ENCODE measurements around the gene PGLYRP3.
"Not testable (repeated sequence)": the region's sequence is repeated elsewhere in the genome, so short reads cannot be mapped to it uniquely, and the experiment has no call there.

PGLYRP3 gene

DNA sequence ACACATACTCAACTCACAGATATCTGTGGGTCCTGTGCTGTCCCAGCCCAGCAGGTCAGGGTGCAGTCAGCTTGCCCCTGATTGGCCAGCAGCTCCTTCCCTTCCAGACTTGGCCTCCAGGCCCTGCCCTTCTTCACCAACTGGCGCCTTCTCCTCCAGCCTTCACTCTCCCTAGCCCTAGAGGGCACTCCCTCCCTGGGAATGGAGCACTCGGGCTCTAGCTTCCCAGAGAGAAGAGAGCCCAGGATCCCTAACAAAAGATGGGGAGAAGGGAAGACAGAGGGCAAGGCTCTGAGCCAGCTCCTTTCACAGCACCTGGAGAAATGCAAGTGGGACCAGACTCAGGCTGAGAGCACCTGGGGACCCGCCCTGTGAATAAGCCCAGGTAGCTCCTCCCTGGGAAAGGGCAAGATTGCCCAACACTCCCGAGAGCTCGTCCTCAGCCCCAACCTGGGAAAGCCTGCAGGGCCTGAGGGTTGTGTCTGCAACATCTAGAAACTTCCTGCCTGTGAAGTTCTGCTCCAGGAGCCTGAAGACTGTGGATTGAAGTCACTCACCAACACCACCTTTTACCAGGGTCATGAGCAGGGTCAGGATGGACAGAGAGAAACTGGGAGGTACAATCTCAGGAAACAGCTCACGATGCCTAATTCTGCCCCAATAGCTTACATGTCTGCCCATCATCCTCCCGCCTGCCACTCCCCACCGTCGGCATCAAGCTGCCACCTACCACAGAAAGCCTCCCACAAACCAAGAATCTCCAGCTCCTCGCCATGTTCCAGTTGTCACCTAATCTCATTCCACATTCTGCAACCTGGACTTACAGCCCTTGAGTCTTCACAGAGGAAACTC, 36.0 kb upstream of the PGLYRP3 start, which contains the start of gene PGLYRP4:
TSS of gene PGLYRP4 (minus strand) at position 331 of the 852 bp plus-strand sequence. CDS start 909 bp downstream, outside the sequence.
- no peak for DNase-seq (ENCODE audit: low read depth in 2 of 3, low spot score in 1 of 3)

DNA sequence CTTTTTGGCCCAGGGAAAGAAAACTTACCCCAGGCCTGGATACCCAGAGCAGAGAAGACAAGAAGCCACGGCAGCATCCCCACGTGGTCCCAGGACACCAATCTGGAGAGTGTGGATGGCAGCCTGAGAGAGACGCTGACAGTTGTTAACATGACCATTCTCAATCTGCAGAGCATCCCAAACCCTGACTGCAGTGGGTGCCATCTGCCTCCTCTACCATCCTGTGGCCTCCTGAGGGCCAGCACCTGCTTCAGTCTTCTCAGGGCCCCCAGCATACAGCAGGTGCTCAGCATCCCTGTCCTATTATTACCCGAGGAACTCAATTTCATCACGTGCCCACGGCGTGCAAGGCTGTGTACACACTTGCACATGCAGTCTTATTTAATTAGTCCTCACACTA, 35.1 kb upstream of the PGLYRP3 start:
- no peak for DNase-seq (ENCODE audit: low read depth in 2 of 3, low spot score in 1 of 3)

DNA sequence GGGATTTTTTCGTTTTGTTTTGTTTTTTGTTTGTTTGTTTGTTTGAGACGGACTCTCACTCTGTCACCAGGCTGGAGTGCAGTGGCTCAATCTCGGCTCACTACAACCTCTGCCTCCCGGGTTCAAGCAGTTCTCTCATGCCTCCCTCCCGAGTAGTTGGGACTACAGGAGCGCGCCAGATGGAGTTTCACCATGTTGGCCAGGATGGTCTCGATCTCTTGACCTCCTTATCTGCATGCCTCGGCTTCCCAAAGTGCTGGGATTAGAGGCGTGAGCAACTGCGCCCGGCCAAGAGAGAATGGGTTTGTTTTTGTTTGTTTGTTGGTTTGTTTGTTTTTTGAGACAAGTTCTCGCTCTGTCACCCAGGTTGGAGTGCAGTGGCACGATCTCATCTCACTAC, 34.3 kb upstream of the PGLYRP3 start:
- not testable (repeated sequence) for DNase-seq (ENCODE audit: low read depth in 2 of 3, low spot score in 1 of 3)

DNA sequence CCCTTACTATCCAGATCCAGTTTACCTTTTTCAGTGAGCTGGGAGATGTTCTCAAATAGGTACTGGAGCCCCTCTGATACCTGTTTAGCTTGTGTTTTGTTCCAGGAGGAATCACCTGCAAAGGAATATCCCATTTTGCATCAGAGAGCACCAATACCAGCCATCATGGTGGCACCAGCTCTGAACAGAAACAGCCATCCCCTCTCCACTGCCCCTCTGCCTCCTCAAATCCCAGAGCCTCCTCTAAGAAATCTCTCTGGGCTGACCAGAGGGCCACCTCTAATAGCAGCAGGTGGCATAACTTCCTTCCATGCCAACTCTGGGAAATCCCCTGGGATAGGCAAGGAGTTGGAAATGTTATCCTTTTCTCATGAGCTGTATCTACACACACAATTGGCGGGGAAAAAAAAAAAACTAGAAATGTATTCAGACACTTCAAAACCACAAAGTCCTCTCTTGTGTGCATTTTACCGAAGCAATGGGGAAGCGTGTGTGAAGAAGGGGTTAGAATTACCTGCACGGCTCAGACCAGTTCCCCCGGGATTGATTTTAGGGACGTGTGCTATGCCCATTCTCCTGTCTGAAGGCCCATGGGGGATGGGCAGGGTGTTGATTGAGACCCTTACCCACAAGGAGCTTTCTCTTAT, 33.4 kb upstream of the PGLYRP3 start:
- no peak for DNase-seq (ENCODE audit: low read depth in 2 of 3, low spot score in 1 of 3)

DNA sequence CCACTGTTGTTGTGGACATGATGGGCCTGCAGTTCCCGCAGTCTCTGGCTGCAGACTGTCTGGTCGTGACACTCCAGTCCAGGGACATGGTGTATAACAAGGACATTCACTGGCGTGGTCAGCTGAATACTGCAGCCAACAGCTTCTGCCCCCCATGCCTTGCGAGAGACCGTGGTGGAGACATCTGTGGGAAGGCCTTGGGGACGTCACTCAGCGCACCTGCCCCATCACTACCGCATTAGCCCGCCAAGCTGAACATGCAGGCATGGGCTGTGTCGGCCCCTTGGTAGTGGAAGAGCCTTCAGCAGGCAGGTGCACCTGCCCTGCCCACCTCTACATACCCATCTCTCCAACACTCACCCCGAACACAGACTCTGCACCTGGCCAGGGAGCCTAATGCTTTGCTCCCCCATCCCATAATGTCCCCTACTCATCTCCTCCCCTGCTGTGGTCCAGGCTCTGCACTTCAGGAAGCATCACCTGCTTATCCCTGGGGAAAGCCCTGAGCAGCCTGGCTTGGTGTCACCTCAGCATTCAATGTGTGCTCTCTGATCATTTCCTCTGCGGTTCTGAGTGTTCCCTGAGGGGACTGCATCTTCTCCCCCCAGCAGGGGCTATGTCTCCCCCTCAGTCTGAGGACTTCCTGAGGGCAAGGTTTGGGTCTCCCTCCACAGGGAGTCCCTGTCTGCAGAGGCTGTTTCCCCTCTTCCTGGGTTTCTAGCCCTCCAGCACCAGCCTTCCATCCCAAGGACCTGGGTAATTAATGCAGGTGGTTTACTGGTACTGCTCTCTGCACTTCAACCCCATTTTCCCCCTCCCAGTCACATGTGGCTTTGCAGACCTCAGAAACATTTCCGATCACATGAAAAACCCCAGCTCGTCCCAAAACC, 32.7 kb upstream of the PGLYRP3 start:
- no peak for DNase-seq (ENCODE audit: low read depth in 2 of 3, low spot score in 1 of 3)

DNA sequence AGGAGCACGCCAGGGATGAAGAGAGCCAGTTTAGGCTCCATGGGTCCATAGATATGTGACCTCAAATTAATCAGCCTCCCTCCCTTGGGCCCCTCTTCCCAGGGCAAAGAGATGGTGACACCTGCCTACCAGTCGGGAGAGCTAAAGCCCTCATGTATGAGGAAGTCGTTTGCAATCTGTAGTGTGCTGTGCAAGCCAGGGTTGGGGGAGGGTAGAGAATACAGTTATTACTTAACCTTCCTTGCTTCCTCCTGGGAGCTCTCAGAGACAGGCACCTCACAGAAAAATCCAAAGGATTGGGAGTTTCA, 31.9 kb upstream of the PGLYRP3 start:
- DNase-seq (ENCODE audit: low read depth in 2 of 3, low spot score in 1 of 3): no peak

DNA sequence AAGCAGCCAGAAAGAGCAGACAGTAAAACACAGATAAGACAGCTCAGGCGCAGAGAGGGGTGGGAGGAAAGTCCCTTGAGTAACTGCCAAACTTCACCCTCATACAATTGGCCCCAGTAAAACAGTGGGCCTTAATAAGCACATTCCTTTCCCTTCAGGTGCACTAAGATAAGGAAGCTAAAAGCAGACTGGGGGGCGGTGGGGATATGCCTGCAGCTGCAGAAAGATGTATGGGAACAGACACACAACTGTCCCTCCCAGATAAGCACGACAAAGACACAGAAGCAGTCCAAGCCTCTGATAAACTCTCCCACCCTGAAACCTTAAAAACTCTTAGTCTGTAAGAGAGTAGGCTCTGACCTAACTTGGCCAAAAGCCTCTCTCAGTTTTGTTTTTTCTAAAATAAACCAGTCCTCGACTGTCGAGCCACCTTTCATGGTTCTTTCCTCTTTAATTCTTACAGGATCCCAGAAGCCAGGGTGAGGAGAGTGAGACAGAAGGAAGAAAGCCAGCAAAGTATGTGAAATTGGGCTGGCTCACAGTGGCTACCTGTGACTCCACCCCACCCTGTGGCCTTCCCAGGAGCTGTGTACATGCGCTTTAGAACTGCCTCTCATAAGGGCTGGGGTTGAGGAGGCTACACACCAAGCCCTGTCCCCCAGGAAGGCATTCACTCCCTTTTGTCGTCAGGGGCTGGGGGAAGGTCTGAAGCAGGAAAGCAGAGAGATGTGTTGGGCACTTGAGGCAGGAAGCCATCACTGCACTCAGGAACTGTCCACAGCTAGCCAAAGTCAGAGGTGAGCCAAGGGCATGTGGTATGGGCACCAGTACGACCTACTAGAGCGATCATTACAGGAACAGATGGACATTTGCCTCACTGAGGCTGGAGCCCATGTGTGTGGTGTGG, 31.3 kb upstream of the PGLYRP3 start:
- no peak for DNase-seq (ENCODE audit: low read depth in 2 of 3, low spot score in 1 of 3)

DNA sequence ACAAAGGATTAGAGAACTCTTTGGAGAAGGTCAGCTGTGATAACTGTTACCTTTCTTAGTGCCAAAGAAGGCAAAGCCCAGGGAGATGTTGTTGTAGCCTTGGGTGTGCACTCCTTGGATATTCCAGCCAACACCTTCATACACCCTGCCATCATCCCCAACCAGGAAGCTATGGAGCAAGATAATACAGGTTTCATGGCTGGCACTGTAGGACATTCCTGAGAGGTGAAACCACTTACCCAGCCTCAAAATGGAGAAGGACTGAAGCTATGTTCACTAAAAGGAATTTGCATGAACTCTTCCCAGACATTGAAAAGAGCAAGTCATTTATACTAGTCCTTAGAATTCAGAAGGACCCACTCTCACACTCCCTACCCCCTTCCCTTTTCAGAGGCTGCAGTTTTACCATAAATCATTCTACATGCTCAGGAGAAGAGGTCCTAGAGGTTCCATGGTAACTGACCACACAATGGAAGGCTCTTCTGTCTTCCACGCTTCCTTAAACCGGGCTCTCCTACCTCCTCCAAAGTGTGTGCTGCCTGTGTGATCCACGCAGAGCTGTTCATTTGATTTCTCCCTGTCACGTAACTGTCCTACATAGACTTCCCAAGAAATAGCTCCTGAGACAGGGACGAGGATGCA, 30.4 kb upstream of the PGLYRP3 start:
- DNase-seq (ENCODE audit: low read depth in 2 of 3, low spot score in 1 of 3): no peak

DNA sequence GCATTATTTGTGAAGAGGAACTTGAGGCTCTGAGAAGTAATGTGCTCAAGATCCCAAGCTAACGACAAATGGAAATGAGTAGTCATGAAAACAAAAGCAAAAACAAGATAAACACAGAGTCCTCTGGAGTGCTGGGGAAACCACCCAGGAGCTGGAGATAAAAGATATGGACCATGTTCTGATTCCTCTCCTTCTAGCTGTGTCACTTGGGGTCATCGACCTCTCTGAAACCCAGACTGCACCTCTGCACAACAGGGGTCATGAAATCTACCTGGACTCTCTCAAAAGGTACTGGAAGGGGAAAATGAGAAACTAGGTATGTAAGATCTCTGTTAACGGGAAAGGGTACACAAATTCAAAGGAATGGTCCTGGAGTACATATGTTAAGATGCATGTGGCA, 29.4 kb upstream of the PGLYRP3 start:
- no peak for DNase-seq (ENCODE audit: low read depth in 2 of 3, low spot score in 1 of 3)

DNA sequence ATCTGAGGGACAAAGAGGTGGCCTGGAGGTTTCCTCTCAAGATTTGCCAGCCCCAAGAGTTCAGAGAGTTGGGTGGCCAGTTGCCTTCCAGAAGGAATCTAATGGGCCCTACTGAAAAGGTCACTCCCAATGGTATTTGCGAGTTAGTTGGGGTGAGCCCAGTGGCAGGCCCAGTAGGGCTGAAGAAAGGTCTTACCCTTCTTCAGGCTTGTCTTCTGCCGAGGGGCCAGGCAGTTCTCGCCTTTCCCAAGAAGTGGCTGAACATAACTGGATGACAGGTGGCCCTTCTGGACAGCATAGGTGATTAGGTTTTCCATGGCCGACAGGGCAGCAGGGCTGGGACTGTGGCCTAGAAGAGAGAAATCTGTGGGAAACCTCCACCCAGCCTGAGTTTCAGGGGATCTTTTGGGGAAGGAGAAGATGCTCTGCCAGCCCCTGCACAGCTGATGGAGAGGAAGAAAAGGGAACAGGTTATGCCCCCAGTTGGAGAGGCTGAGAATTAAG, 28.7 kb upstream of the PGLYRP3 start:
- DNase-seq (ENCODE audit: low read depth in 2 of 3, low spot score in 1 of 3): no peak

DNA sequence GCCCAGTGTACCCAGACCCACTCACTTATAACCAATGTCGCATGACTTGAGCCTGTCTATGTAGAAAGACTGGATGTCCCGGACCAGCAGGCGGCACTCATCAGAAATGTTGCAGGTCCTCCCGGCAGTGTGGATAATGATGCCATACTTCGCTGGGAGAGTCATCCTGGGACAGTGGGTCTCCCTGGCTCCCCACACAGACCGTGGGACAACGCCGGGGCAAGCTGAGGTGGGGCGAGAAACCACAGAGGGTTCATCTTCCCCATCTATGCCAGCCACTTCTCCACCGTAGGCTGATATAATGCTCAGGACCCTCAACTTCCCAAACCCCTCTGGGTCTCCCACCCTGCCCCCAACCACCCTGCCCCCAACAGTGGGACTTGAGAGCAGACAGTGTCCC, 27.6 kb upstream of the PGLYRP3 start:
- DNase-seq (ENCODE audit: low read depth in 2 of 3, low spot score in 1 of 3): no peak

DNA sequence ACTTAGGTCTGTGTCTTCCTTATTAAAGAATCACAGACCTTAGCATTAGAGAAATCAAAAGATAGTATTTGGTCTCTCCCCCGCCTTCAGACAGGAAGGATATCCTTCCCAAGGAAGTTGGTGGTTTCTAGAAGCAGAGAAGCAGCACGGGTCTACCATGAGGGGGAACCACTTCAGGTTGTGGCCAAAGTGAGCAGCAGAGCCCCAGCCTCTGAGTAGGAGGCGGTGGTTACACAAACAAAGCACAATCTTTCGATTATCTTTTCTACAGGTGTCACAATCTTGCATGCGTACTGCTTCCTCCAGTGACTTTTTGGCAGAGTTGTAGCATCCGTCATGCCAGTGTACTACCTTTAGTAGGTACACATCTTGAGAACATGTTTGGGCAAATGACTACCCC, 27.1 kb upstream of the PGLYRP3 start:
- DNase-seq (ENCODE audit: low read depth in 2 of 3, low spot score in 1 of 3): no peak

DNA sequence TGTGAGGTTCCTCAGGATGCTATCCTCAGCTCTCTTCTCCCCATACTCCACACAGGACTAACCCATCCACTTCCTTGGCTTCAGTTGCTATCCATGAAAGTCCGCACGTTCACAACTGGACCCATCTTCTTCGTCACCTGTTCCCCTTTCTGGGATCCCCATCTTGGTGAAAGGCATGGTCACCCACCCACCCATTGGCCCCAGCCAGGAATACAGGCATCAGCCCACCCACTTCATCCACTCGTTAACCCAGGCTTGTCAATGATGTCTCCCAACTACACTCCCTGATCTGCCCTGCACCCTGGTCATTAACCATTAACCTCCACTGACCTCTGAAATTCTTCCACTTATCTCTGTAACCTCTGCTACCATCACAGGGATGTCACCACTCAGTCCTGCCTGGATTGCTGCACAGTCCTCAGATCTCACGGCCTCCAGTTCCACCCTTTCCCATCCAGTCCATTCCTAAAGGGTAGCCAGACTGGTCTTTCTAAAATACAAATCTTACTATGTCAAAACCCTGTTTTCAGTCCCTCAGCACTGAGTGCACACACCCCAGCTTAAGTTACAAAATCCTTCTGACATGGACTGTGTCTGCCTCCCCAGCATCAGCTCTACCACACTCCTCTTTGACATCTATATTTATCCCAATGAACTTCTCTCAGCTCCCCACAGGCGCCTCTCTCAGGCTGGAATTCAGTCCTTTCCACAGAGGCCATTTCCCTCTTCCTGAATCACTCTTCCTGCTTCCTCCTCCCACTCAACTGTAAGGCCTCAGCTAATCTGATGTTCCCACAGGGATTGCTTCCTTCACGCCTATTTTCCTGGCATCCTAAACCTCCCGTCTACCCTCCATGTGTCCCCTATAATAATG, 25.5 kb upstream of the PGLYRP3 start:
- no peak for DNase-seq (ENCODE audit: low read depth in 2 of 3, low spot score in 1 of 3)

DNA sequence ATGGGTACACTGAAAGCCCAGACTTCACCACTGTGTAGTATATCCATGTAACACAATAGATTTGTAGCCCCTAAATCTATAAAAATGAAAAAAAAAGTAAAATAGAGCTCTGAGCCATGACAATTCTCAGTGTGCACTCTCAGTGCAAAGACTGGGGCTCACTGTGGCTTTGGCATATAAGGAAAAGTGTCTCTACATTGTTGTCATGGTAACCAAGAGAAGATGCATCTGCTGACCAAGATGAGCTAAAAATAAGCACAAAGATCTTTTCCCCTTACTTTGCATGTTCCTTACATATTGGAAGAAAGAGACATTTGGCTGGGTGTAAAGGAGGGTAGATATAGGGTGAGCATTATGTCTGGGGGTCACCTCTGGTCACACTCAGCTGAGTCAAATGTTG, 23.9 kb upstream of the PGLYRP3 start:
- DNase-seq (ENCODE audit: low read depth in 2 of 3, low spot score in 1 of 3): no peak

DNA sequence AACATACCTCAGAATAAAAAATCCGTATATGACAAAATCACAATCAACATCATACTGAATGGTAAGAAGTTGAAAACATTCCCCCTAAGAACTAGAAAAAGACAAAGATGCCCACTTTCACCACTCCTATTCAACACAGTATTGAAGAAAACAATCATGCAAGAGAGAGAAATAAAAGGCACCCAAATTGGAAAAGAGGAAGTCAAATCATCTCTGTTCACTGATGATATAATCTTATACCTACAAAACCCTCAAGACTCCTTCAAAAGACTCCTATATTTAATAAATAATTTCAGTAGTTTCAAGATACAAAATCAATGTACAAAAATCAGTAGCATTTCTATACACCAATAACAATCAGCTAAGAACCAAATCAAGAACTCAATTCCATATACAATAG, 21.1 kb upstream of the PGLYRP3 start:
- DNase-seq (ENCODE audit: low read depth in 2 of 3, low spot score in 1 of 3): no peak

DNA sequence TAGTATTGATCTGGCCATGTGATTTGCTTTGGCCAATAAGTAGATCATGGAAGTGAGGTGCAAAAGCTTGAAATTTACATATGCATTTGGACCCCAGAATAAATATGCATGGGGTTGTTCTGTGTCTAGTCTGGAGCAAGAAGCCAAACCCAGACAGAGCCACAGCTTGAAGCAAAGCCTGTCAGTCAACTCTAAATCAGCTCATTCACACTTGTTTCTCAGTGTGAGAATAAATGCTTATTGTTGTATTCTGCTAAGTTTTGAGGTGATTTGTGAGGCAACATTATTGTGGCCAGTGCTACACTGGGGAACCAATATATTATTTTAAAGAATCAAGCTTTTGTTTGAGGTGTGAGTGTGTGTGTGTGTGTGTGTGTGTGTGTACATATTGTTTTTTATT, 12.2 kb upstream of the PGLYRP3 start:
- DNase-seq (ENCODE audit: low read depth in 2 of 3, low spot score in 1 of 3): no peak

DNA sequence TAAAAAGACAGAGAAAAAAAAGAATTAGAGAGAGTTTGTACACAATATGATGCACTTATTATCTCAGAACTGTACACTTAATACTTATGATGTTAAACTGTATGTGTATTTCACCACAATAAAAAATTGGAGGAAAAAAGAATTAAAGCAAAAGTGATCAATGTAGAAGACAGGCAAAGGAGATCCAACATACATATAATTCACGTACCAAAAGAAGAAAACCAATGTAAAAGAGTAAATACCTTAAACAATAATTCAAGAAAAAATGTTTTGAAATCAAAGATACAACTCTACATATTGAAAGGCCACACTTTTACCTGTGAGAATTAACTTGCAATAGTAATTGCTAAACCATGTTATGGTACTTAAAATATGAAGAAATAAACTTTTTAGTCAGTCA, 9.8 kb upstream of the PGLYRP3 start:
- DNase-seq (ENCODE audit: low read depth in 2 of 3, low spot score in 1 of 3): no peak

DNA sequence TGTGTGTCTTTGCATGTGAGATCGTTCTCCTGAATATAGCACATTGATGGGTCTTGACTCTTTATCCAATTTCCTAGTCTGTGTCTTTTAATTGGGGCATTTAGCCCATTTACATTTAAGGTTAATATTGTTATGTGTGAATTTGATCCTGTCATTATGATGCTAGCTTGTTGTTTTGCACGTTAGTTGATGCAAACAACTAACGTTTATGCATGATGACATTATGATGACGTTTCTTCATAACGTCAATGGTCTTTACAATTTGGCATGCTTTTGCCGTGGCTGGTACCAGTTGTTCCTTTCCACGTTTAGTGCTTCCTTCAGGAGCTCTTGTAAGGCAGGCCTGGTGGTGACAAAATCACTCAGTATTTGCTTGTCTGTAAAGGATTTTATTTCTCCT, 5.4 kb upstream of the PGLYRP3 start:
- not testable (repeated sequence) for DNase-seq (ENCODE audit: low read depth in 2 of 3, low spot score in 1 of 3)

DNA sequence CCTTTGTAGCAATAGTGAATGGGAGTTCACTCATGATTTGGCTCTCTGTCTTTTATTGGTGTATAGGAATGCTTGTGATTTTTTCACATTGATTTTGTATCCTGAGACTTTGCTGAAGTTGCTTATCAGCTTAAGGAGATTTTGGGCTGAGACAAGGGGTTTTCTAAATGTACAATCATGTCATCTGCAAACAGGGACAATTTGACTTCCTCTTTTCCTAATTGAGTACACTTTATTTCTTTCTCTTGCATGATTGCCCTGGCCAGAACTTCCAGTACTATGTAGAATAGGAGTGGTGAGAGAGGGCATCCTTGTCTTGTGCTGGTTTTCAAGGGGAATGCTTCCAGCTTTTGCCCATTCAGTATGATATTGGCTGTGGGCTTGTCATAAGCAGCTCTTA, 3.3 kb upstream of the PGLYRP3 start:
- DNase-seq (ENCODE audit: low read depth in 2 of 3, low spot score in 1 of 3): not testable (repeated sequence)
